CD4-positive, alpha-beta T cell treated with Interleukin-21 for 1 hour (primary cell): ENCODE measurements around the gene CLCA4.

Experiments
- DNase-seq: peaks from one replicate; pipeline ENCODE4 v3.0.0-alpha.2; 2020

CLCA4 gene

DNA sequence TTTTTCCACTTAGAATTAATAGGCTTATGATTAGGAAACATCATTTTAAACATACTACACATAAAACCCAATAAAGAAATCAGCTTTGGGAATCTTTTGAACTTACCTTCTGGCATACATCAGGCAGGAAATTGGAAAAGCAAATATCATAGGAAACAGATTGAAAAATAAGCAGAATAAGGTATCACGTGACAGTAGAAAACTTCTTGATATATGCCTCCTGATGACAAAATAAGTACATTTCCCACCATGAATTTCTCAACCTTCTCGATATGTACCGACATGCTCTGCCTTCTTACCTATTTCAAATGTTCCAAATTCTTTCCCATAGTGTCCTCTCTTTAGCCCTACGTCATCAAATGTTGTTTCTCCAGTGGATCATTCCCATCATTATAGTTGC lies 72.4 kb downstream of the CLCA4 start:
- DNase-seq = no peak

DNA sequence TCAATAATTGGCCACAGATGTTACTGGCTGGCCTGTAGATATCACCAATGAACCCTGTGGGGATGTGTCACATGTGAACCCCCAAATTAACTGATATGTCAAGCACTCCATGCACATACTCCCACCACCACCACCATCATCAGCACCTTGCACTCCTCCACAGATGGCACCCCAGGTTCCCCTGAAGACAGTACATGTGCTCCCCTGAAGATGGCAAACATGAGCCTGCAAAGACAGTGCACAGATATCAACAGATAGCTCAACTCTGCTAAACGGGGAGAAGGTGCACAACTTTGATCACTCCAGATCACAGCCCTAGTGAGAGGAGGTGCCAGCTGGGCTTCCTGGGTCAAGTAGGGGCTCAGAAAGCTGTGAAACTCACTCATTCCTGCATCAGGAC lies 74.4 kb downstream of the CLCA4 start:
- no peak for DNase-seq
